CD14-positive monocyte (primary cell): ENCODE results near the gene GPSM1. TPM values are rescaled to one million over a fixed set of nuclear protein-coding genes. Genes with fewer than 3 reads are reported as not detected.

Source experiments
- DNase-seq, 3 donors: peaks; one replicate each; pipeline ENCODE4 v3.0.0-alpha.2; 2011 to 2022
- H2AFZ ChIP-seq: 2 replicates; pipeline ENCODE4 v1.6.0; 2012; ENCODE audit warnings: mild to moderate bottlenecking, low read depth, low read length, inconsistent platforms; ENCODE audit not compliant: insufficient read depth, poor library complexity, severe bottlenecking
- H3K27ac ChIP-seq, 2 donors: 1 replicate in 1 of 2; 2 replicates in 1 of 2; pipeline ENCODE4 v1.5.1; 2012 to 2013; ENCODE audit warnings: low read length in 2 of 2, control low read depth in 1 of 2, inconsistent platforms in 1 of 2, low read depth in 1 of 2, mild to moderate bottlenecking in 1 of 2
- H3K27me3 ChIP-seq, 2 donors: one replicate each; pipeline versions ENCODE4 v1.6.0 to v1.6.1; 2011 to 2013; ENCODE audit warnings: low read length in 2 of 2; ENCODE audit not compliant: control insufficient read depth in 2 of 2, insufficient read depth in 2 of 2
- H3K36me3 ChIP-seq, 2 donors: replicated peaks in 1 of 2; 1 replicate in 1 of 2; 2 replicates in 1 of 2; pipeline versions ENCODE4 v1.5.1 to v1.6.1; 2012 to 2013; ENCODE audit warnings: low read length in 2 of 2, control low read depth in 1 of 2, inconsistent platforms in 1 of 2, mild to moderate bottlenecking in 1 of 2; ENCODE audit not compliant: insufficient read depth in 2 of 2, control insufficient read depth in 1 of 2
- H3K4me1 ChIP-seq, 2 donors: 1 replicate in 1 of 2; 2 replicates in 1 of 2; pipeline versions ENCODE4 v1.5.1 to v1.6.1; 2012 to 2013; ENCODE audit warnings: low read length in 2 of 2, control low read depth in 1 of 2, inconsistent platforms in 1 of 2, mild to moderate bottlenecking in 1 of 2, moderate library complexity in 1 of 2; ENCODE audit not compliant: insufficient read depth in 2 of 2, control insufficient read depth in 1 of 2
- H3K4me2 ChIP-seq: replicated peaks from 2 replicates; pipeline ENCODE3; 2012; ENCODE audit warnings: low read length, moderate library complexity, mild to moderate bottlenecking; ENCODE audit not compliant: poor library complexity, severe bottlenecking; ENCODE audit errors: extremely low read depth
- H3K4me3 ChIP-seq, 3 experiments: fragments of 200-600 bp in 1 of 3; sonication (generic) in 1 of 3; replicated peaks in 1 of 3; 1 replicate in 2 of 3; 2 replicates in 1 of 3; pipeline ENCODE4 v1.5.1; 2011 to 2013; ENCODE audit warnings: low read length in 3 of 3, mild to moderate bottlenecking in 3 of 3, control low read depth in 2 of 3, low read depth in 2 of 3, inconsistent platforms in 1 of 3, moderate library complexity in 1 of 3
- H3K79me2 ChIP-seq: 2 replicates; pipeline ENCODE4 v1.6.0; 2012; ENCODE audit warnings: mild to moderate bottlenecking, control low read depth, inconsistent platforms, low read length, moderate library complexity; ENCODE audit not compliant: insufficient read depth
- H3K9ac ChIP-seq: 2 replicates; pipeline ENCODE4 v1.6.0; 2017; ENCODE audit warnings: low read length, mild to moderate bottlenecking; ENCODE audit not compliant: insufficient read depth, poor library complexity, severe bottlenecking
- H3K9me3 ChIP-seq, 2 donors: replicated peaks in 1 of 2; 1 replicate in 1 of 2; 2 replicates in 1 of 2; pipeline versions ENCODE4 v1.5.1 to v1.6.1; 2012 to 2013; ENCODE audit warnings: low read length in 2 of 2, control low read depth in 1 of 2; ENCODE audit not compliant: control insufficient read depth in 1 of 2, insufficient read depth in 1 of 2
- H4K20me1 ChIP-seq: 2 replicates; pipeline ENCODE4 v1.6.0; 2012; ENCODE audit warnings: mild to moderate bottlenecking, low read length, control low read depth, moderate library complexity; ENCODE audit not compliant: insufficient read depth
- H3K27ac Mint-ChIP-seq, 7 donors: one replicate each; pipeline ENCODE4 v1.8.0; 2020; ENCODE audit warnings: mild to moderate bottlenecking in 7 of 7, mixed read lengths in 7 of 7, moderate library complexity in 6 of 7, inconsistent platforms in 2 of 7
- H3K27me3 Mint-ChIP-seq, 3 donors: one replicate each; pipeline ENCODE4 v1.8.0; 2021 to 2022; ENCODE audit warnings: low read depth in 3 of 3, mild to moderate bottlenecking in 3 of 3, mixed read lengths in 3 of 3, moderate library complexity in 3 of 3, inconsistent platforms in 1 of 3
- H3K36me3 Mint-ChIP-seq, 2 donors: one replicate each; pipeline ENCODE4 v1.8.0; 2020; ENCODE audit warnings: mixed read lengths in 2 of 2, inconsistent platforms in 1 of 2, mild to moderate bottlenecking in 1 of 2
- H3K4me1 Mint-ChIP-seq: one replicate; pipeline ENCODE4 v1.8.0; 2020; ENCODE audit warnings: mild to moderate bottlenecking, mixed read lengths
- H3K4me3 Mint-ChIP-seq, 2 donors: one replicate each; pipeline ENCODE4 v1.8.0; 2020; ENCODE audit warnings: mild to moderate bottlenecking in 2 of 2, mixed read lengths in 2 of 2, moderate library complexity in 1 of 2
- H3K9me3 Mint-ChIP-seq, 7 donors: one replicate each; pipeline ENCODE4 v1.8.0; 2020 to 2022; ENCODE audit warnings: mixed read lengths in 7 of 7, mild to moderate bottlenecking in 6 of 7, moderate library complexity in 6 of 7, inconsistent platforms in 2 of 7
- CTCF ChIP-seq: fragments of 200-600 bp; IDR thresholded peaks from one replicate; pipeline ENCODE4 v1.8.0; 2022; ENCODE audit warnings: antibody characterized with exemption, mild to moderate bottlenecking
- WGBS: methylation state at CpG from one replicate; pipeline ENCODE4 v1.1.5; 2013; ENCODE audit warnings: missing lambda C conversion rate; ENCODE audit not compliant: insufficient coverage; 5-methylcytosine and 5-hydroxymethylcytosine counted together
- intact Hi-C, 2 donors: fragments of 100-400 bp; cut with micrococcal nuclease; formaldehyde crosslinking; loops; one replicate each; pipeline versions ENCODE4 v1.15.0 to v1.15.1; 2023
- polyA plus RNA-seq, 3 donors: library from polyadenylated mRNA; depleted of rRNA in 1 of 3; unstranded in 2 of 3; stranded (reverse) in 1 of 3; fragments of 300-500 nt in 2 of 3; fragments of >200 nt in 1 of 3; fragmentation: Illumina TruSeq in 2 of 3; gene quantifications; 1 replicate in 2 of 3; 2 replicates in 1 of 3; pipeline ENCODE4 v1.2.3, GENCODE V29; 2012 to 2021

Gene GPSM1
- polyA plus RNA-seq, 3 donors, result 0.67 to 3.1 (median 0.73) TPM

- WGBS, result 35% methylated on average over 23 of the region's 27 CpGs
- TF ChIP-seq CTCF, result no peak
- Mint-ChIP-seq H3K9me3 (no peaks in the 10 kb centered on the region), H3K36me3 (peaks cover 17 to 33% of the 10 kb centered on the region in 2 donors), H3K27me3 (no peaks in the 10 kb centered on the region), H3K4me3 (peak within 1 kb of the TSS; percentile 94), H3K4me1 (peaks cover 27% of the 10 kb centered on the region), H3K27ac (peak within 1 kb of the TSS; percentile 70 to 94 (median 92))
- Histone ChIP-seq H3K36me3 (peaks cover 33 to 39% of the 10 kb centered on the region in 2 donors), H3K9ac (peak within 1 kb of the TSS; percentile 71), H3K4me1 (peaks cover 38 to 49% of the 10 kb centered on the region in 2 donors), H3K79me2 (peaks cover 25% of the 10 kb centered on the region), H2AFZ (peak within 1 kb of the TSS; percentile 80), H3K27ac (peak within 1 kb of the TSS; percentile 45 to 75), H4K20me1 (peaks cover 36% of the 10 kb centered on the region), H3K9me3 (no peaks in the 10 kb centered on the region), H3K4me3 (peak within 1 kb of the TSS; percentile 67 to 88 (median 85)), H3K27me3 (no peaks in the 10 kb centered on the region), H3K4me2 (peak within 1 kb of the TSS; percentile 98)
- DNase-seq, result peak; percentile 77 to 86 (median 82)
- intact Hi-C loops, result loop anchor here in 1 of 2 donors (2.0 kb wide), 1 partner anchor 27 kb away; the partner anchor contains the start of gene SNAPC4
Observed at GRCh38 chr9:136373300-136374182, 46.2 kb downstream of the GPSM1 start, which contains the start of gene CARD9. CARD9 (minus strand) TSS chr9:136373669; CDS start chr9:136372078, 1,591 bp downstream.

DNA sequence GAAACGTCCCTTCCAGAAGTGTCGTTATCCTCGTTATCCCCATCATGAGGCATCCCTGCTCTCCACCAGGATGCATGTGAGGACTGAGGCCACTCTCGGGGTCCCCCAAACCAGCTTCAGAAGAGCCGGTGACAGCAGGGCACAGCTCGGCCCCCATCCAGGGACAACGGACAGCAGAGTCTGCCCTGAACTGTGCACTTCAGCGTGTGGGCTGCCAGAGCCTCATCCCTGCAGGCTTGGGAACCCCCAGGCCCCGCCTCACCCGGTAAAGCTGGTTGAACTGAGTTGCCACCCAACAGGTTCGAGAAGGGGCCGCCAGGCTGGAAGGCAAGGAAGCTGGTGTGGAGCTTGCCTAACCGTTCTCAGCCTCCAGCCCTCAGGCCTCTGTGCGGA is 46.8 kb downstream of the GPSM1 start:
- peaks cover 27% of the 10 kb centered on the region for H3K4me1 Mint-ChIP-seq
- H2AFZ ChIP-seq, result peak overlapping the region; percentile 80
- H3K4me3 ChIP-seq, result peak overlapping the region in 2 of 3 experiments; percentile 67 to 88
- H3K36me3 ChIP-seq, result peaks cover 32 to 39% of the 10 kb centered on the region in 2 donors
- TF ChIP-seq CTCF, result no peak
- no peaks in the 10 kb centered on the region for H3K27me3 ChIP-seq
- H3K36me3 Mint-ChIP-seq, result peaks cover 14 to 33% of the 10 kb centered on the region in 2 donors
- peak overlapping the region; percentile 45 to 75 for H3K27ac ChIP-seq
- no peaks in the 10 kb centered on the region for H3K9me3 Mint-ChIP-seq
- H3K27ac Mint-ChIP-seq, result peak overlapping the region in 3 of 7 donors; percentile 33 to 85 (median 76)
- peaks cover 38 to 49% of the 10 kb centered on the region in 2 donors for H3K4me1 ChIP-seq
- peak overlapping the region; percentile 98 for H3K4me2 ChIP-seq
- no peaks in the 10 kb centered on the region for H3K9me3 ChIP-seq
- 96% methylated on average over 12 of the region's 14 CpGs for WGBS
- no peak overlapping the region for H3K4me3 Mint-ChIP-seq
- DNase-seq, result no peak
- peaks cover 25% of the 10 kb centered on the region for H3K79me2 ChIP-seq
- H3K27me3 Mint-ChIP-seq, result no peaks in the 10 kb centered on the region
- peak overlapping the region; percentile 71 for H3K9ac ChIP-seq
- H4K20me1 ChIP-seq, result peaks cover 32% of the 10 kb centered on the region
- intact Hi-C loops, result no loop called here
